ENCODE results near the gene SPATS2L.

DNA sequence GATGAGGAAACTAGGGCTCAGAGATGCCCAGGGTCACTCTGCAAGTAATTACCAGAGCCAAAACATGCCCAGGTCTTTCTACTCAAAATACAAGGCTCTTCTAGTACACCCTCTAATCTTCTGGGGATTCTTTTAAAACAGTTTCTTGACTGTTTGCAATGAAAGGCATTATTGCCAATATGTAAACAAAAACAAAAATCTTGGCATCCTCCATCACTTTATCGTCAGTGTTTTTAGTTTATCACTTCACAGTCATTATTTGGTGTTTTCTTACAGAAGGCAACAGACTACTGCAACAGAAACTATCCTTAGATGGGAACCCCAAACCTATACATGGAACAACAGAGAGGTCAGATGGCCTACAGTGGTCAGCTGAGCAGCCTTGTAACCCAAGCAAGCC lies 132.4 kb downstream of the SPATS2L start:
- TF ChIP-seq, protein P1, sequence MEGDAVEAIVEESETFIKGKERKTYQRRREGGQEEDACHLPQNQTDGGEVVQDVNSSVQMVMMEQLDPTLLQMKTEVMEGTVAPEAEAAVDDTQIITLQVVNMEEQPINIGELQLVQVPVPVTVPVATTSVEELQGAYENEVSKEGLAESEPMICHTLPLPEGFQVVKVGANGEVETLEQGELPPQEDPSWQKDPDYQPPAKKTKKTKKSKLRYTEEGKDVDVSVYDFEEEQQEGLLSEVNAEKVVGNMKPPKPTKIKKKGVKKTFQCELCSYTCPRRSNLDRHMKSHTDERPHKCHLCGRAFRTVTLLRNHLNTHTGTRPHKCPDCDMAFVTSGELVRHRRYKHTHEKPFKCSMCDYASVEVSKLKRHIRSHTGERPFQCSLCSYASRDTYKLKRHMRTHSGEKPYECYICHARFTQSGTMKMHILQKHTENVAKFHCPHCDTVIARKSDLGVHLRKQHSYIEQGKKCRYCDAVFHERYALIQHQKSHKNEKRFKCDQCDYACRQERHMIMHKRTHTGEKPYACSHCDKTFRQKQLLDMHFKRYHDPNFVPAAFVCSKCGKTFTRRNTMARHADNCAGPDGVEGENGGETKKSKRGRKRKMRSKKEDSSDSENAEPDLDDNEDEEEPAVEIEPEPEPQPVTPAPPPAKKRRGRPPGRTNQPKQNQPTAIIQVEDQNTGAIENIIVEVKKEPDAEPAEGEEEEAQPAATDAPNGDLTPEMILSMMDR (IDR thresholded peaks at IDR 0.05) = no peak
- TF ChIP-seq EZH2phosphoT487 (IDR thresholded peaks at IDR 0.05) (no peak), EZH2 (IDR thresholded peaks at IDR 0.05) (no peak)
